PC-3 (cell line): ENCODE data around the gene CCBE1. TPM values are rescaled to one million over a fixed set of nuclear protein-coding genes. Genes with fewer than 3 reads are reported as not detected.

ENCODE experiments used
- ATAC-seq: fragments of 200-7000 bp; cut with Tn5 transposase; 2 replicates; pipeline ENCODE4 v1.9.1; 2020; ENCODE audit warnings: mild to moderate bottlenecking, moderate library complexity
- BruUV-seq: library from RNA; stranded (reverse); fragments of 400-500 nt; replicated peaks from 2 replicates; lab custom pipeline; 2021; lab: Mats Ljungman, UMichigan
- CTCF ChIA-PET: fragments of 300-600 bp; sonication (Branson Sonifier 250); formaldehyde crosslinking; loops from one replicate; lab custom pipeline; 2022; ENCODE audit warnings: antibody characterized with exemption; lab: Charles Lee
- POLR2A ChIA-PET: fragments of 300-600 bp; sonication (Branson Sonifier 250); formaldehyde crosslinking; loops from one replicate; lab custom pipeline; 2022; ENCODE audit warnings: antibody characterized with exemption; ENCODE audit not compliant: unreplicated experiment; lab: Charles Lee
- DNase-seq: peaks from one replicate; pipeline ENCODE4 v3.0.0-alpha.2; 2015
- H2AFZ ChIP-seq: fragments of 300-600 bp; sonication (generic); 2 replicates; pipeline ENCODE4 v1.6.0; 2016; ENCODE audit warnings: antibody characterized with exemption, low read length
- H3F3A ChIP-seq: fragments of 300-600 bp; sonication (generic); one replicate; pipeline ENCODE4 v1.6.0; 2017; ENCODE audit warnings: antibody characterized with exemption, low read length, control low read depth, mild to moderate bottlenecking; ENCODE audit not compliant: unreplicated experiment
- H3K27ac ChIP-seq: fragments of 300-600 bp; sonication (generic); 2 replicates; pipeline ENCODE4 v1.5.1; 2016; ENCODE audit warnings: mild to moderate bottlenecking, low read length
- H3K27me3 ChIP-seq: fragments of 300-600 bp; sonication (generic); 2 replicates; pipeline ENCODE4 v1.6.1; 2016; ENCODE audit warnings: low read length, mixed read lengths
- H3K36me3 ChIP-seq: fragments of 300-600 bp; sonication (generic); 2 replicates; pipeline ENCODE4 v1.6.1; 2016; ENCODE audit warnings: low read depth, mixed run types, low read length, mixed read lengths
- H3K4me1 ChIP-seq: fragments of 300-600 bp; sonication (generic); 2 replicates; pipeline ENCODE4 v1.5.1; 2016; ENCODE audit warnings: low read length; ENCODE audit not compliant: insufficient read depth
- H3K4me2 ChIP-seq: fragments of 300-600 bp; sonication (generic); 2 replicates; pipeline ENCODE4 v1.6.0; 2016; ENCODE audit warnings: low read length
- H3K4me3 ChIP-seq: fragments of 300-600 bp; sonication (generic); 2 replicates; pipeline ENCODE4 v1.5.1; 2016; ENCODE audit warnings: mild to moderate bottlenecking, low read length, mixed read lengths
- H3K79me2 ChIP-seq: fragments of 300-600 bp; sonication (generic); 2 replicates; pipeline ENCODE4 v1.6.1; 2017; ENCODE audit warnings: low read length, mixed read lengths
- H3K9ac ChIP-seq: fragments of 300-600 bp; sonication (generic); 2 replicates; pipeline ENCODE4 v1.6.0; 2016; ENCODE audit warnings: mild to moderate bottlenecking, low read length
- H3K9me2 ChIP-seq: fragments of 300-600 bp; sonication (generic); replicated peaks from 2 replicates; pipeline ENCODE4 v1.6.1; 2016; ENCODE audit warnings: mixed run types, low read length, mixed read lengths
- H3K9me3 ChIP-seq: fragments of 300-600 bp; sonication (generic); 2 replicates; pipeline ENCODE4 v1.6.1; 2016; ENCODE audit warnings: low read length, mixed read lengths
- H4K20me1 ChIP-seq: fragments of 300-600 bp; sonication (generic); 2 replicates; pipeline ENCODE4 v1.6.1; 2016; ENCODE audit warnings: low read length, mixed read lengths
- CTCF ChIP-seq: fragments of 300-600 bp; sonication (generic); conservative IDR thresholded peaks from 2 replicates; pipeline ENCODE4 v1.5.1; 2017; ENCODE audit warnings: antibody characterized with exemption, low read depth, mild to moderate bottlenecking, low read length
- EZH2 ChIP-seq: fragments of 300-600 bp; sonication (generic); IDR thresholded peaks from one replicate; pipeline ENCODE4 v1.6.1; 2017; ENCODE audit warnings: antibody characterized with exemption, mild to moderate bottlenecking, low read length; ENCODE audit not compliant: unreplicated experiment
- EZH2phosphoT487 ChIP-seq: fragments of 300-600 bp; sonication (generic); IDR thresholded peaks from 2 replicates; pipeline ENCODE4 v1.6.1; 2018; ENCODE audit warnings: mild to moderate bottlenecking, antibody characterized with exemption, low read length, borderline replicate concordance
- intact Hi-C: fragments of 100-400 bp; cut with micrococcal nuclease; formaldehyde crosslinking; loops from 2 replicates; pipeline ENCODE4 v1.9.0; 2023
- total RNA-seq: library from RNA; depleted of rRNA; stranded (reverse); fragments of >200 nt; gene quantifications from 2 replicates; pipeline ENCODE4 v1.2.3, GENCODE V29; 2014

The CCBE1 gene
- total RNA-seq, 1 experiment from 2014 or later, result 13.9 TPM

GRCh38 chr18:59633961-59634485 is 63.2 kb downstream of the CCBE1 start:
- H3K27me3 ChIP-seq, result no peaks in the 10 kb centered on the region
- H3K36me3 ChIP-seq, result no peaks in the 10 kb centered on the region
- H3K4me2 ChIP-seq, result no peak overlapping the region
- no peaks in the 10 kb centered on the region for H3K9me3 ChIP-seq
- H3F3A ChIP-seq, result no peaks in the 10 kb centered on the region
- peaks cover 3% of the 10 kb centered on the region for H3K4me1 ChIP-seq
- ATAC-seq, result no peak
- ChIA-PET POLR2A (no interaction called here), CTCF (no interaction called here)
- H3K4me3 ChIP-seq, result no peak overlapping the region
- TF ChIP-seq EZH2 (no peak), CTCF (no peak), EZH2phosphoT487 (no peak)
- peaks cover 74% of the 10 kb centered on the region for H3K79me2 ChIP-seq
- intact Hi-C loops, result no loop called here
- DNase-seq, result no peak
- H4K20me1 ChIP-seq, result no peaks in the 10 kb centered on the region
- BruUV-seq, result no TSS peak
- no peak overlapping the region for H3K27ac ChIP-seq
- H3K9ac ChIP-seq, result no peak overlapping the region
- H3K9me2 ChIP-seq, result no peaks in the 10 kb centered on the region
- no peak overlapping the region for H2AFZ ChIP-seq

GRCh38 chr18:59633317-59633716 is 63.9 kb downstream of the CCBE1 start:
- POLR2A ChIA-PET, result no interaction called here
- TF ChIP-seq CTCF, result no peak
- TF ChIP-seq EZH2phosphoT487, result no peak
- no peak for TF ChIP-seq EZH2

GRCh38 chr18:59631583-59632181 is 65.5 kb downstream of the CCBE1 start:
- BruUV-seq, result no TSS peak
- Histone ChIP-seq H3K4me1 (no peaks in the 10 kb centered on the region), H3K27me3 (no peaks in the 10 kb centered on the region), H2AFZ (no peak overlapping the region), H3F3A (no peaks in the 10 kb centered on the region), H3K27ac (no peak overlapping the region), H3K9me3 (no peaks in the 10 kb centered on the region), H4K20me1 (no peaks in the 10 kb centered on the region), H3K9ac (no peak overlapping the region), H3K4me2 (no peak overlapping the region), H3K79me2 (peaks cover 61% of the 10 kb centered on the region), H3K9me2 (no peaks in the 10 kb centered on the region), H3K36me3 (no peaks in the 10 kb centered on the region), H3K4me3 (no peak overlapping the region)
- ATAC-seq, result peak; percentile 54; the same call in 1 of the 2 replicates
- DNase-seq, result peak; percentile 59
- ChIA-PET POLR2A (interaction anchor here (0.6 kb wide), 1 partner anchor 51 kb away, joined by 3 read pairs; no protein-coding TSS in a partner anchor), CTCF (interaction anchor here (0.6 to 1.9 kb wide), 11 partner anchors 8 to 208 kb away, joined by 3 to 42 read pairs (median 4); partner anchors contain the start of gene CCBE1)
- no peak for TF ChIP-seq EZH2
- TF ChIP-seq EZH2phosphoT487, result no peak
- TF ChIP-seq CTCF, result peak; percentile 97
- intact Hi-C loops, result loop anchor here (1.0 kb wide), 4 partner anchors 66 to 192 kb away; partner anchors contain the start of gene CCBE1

More at GRCh38 chr18:59633317-59633716, 63.9 kb downstream of the CCBE1 start:
- H3K4me3 ChIP-seq, result no peak overlapping the region
- CTCF ChIA-PET, result no interaction called here
- ATAC-seq (no peak), DNase-seq (no peak)
- intact Hi-C loops, result no loop called here
- H3K9me3 ChIP-seq, result no peaks in the 10 kb centered on the region
- no peak overlapping the region for H2AFZ ChIP-seq
- H4K20me1 ChIP-seq, result no peaks in the 10 kb centered on the region
- no TSS peak for BruUV-seq
- no peak overlapping the region for H3K27ac ChIP-seq
- H3K9ac ChIP-seq, result no peak overlapping the region
- H3F3A ChIP-seq, result no peaks in the 10 kb centered on the region
- no peaks in the 10 kb centered on the region for H3K36me3 ChIP-seq
- H3K4me2 ChIP-seq, result no peak overlapping the region
- peaks cover 72% of the 10 kb centered on the region for H3K79me2 ChIP-seq
- no peaks in the 10 kb centered on the region for H3K4me1 ChIP-seq
- H3K27me3 ChIP-seq, result no peaks in the 10 kb centered on the region
- no peaks in the 10 kb centered on the region for H3K9me2 ChIP-seq
